Measurements from ENCODE around the gene SH3PXD2A.

The SH3PXD2A gene

GRCh38 chr10:103622286-103622685 lies 233.1 kb downstream of the SH3PXD2A start:
- no peak overlapping the region for H2BK5ac ChIP-seq (ENCODE audit: low read depth, low read length, poor library complexity)
- no peak overlapping the region for H3K4ac ChIP-seq (ENCODE audit: low read depth, low read length)
- no peak overlapping the region for H2BK12ac ChIP-seq (ENCODE audit: low read length)
- no peak overlapping the region for H3K14ac ChIP-seq (ENCODE audit: low read length)
- H3K79me2 ChIP-seq (ENCODE audit: control insufficient read depth, insufficient read depth, low read length, poor library complexity), result no peaks in the 10 kb centered on the region
- H4K91ac ChIP-seq (ENCODE audit: low read depth, low read length), result no peak overlapping the region
- H3K9me3 ChIP-seq (ENCODE audit: insufficient read depth, low read depth, low read length), result peaks cover 3% of the 10 kb centered on the region
- H2BK120ac ChIP-seq (ENCODE audit: insufficient read depth, low read length, poor library complexity), result no peak overlapping the region
- H3K4me1 ChIP-seq (ENCODE audit: control insufficient read depth in 1 of 2, insufficient read depth in 2 of 2, low read length in 2 of 2), result no peaks in the 10 kb centered on the region
- no CpG with 5 or more reads among the region's 18 CpGs for WGBS (ENCODE audit: extremely low coverage, insufficient coverage, insufficient read length)
- H2AFZ ChIP-seq (ENCODE audit: insufficient read depth, low read length, poor library complexity), result no peak overlapping the region
- H3K27ac ChIP-seq (ENCODE audit: low read depth, low read length), result no peak overlapping the region
- no peak for DNase-seq
- H3K18ac ChIP-seq (ENCODE audit: low read length), result no peak overlapping the region
- peaks cover 28% of the 10 kb centered on the region in 2 experiments for H3K36me3 ChIP-seq (ENCODE audit: control insufficient read depth in 1 of 2, insufficient read depth in 2 of 2, low read length in 2 of 2)
- H3K9ac ChIP-seq (ENCODE audit: low read length), result no peak overlapping the region
- no peaks in the 10 kb centered on the region for H3K27me3 ChIP-seq (ENCODE audit: insufficient read depth, low read length)
- H3K79me1 ChIP-seq (ENCODE audit: low read length), result no peaks in the 10 kb centered on the region
- no peak overlapping the region for H3K4me3 ChIP-seq (ENCODE audit: low read depth, low read length)
- H4K12ac ChIP-seq (ENCODE audit: low read depth, low read length), result no peak overlapping the region
- no peak overlapping the region for H4K8ac ChIP-seq (ENCODE audit: low read depth, low read length)
- H2AK5ac ChIP-seq (ENCODE audit: low read length), result no peak overlapping the region
- H3K23ac ChIP-seq (ENCODE audit: low read length), result no peak overlapping the region
- H3K4me2 ChIP-seq (ENCODE audit: low read length), result no peak overlapping the region

GRCh38 chr10:103621783-103622125 lies 233.6 kb downstream of the SH3PXD2A start:
- H4K91ac ChIP-seq (ENCODE audit: low read depth, low read length), result no peak overlapping the region

GRCh38 chr10:103620891-103621782 lies 234.2 kb downstream of the SH3PXD2A start:
- H3K4ac ChIP-seq (ENCODE audit: low read depth, low read length), result no peak overlapping the region
- no peaks in the 10 kb centered on the region for H3K4me1 ChIP-seq (ENCODE audit: control insufficient read depth in 1 of 2, insufficient read depth in 2 of 2, low read length in 2 of 2)
- no peak overlapping the region for H2BK120ac ChIP-seq (ENCODE audit: insufficient read depth, low read length, poor library complexity)
- no peaks in the 10 kb centered on the region for H3K79me2 ChIP-seq (ENCODE audit: control insufficient read depth, insufficient read depth, low read length, poor library complexity)
- H3K36me3 ChIP-seq (ENCODE audit: control insufficient read depth in 1 of 2, insufficient read depth in 2 of 2, low read length in 2 of 2), result peaks cover 21 to 32% of the 10 kb centered on the region in 2 experiments
- H2AFZ ChIP-seq (ENCODE audit: insufficient read depth, low read length, poor library complexity), result no peak overlapping the region
- no peak overlapping the region for H3K4me2 ChIP-seq (ENCODE audit: low read length)
- no peak overlapping the region for H2AK5ac ChIP-seq (ENCODE audit: low read length)
- peaks cover 3% of the 10 kb centered on the region for H3K9me3 ChIP-seq (ENCODE audit: insufficient read depth, low read depth, low read length)
- H3K79me1 ChIP-seq (ENCODE audit: low read length), result no peaks in the 10 kb centered on the region
- no peak overlapping the region for H2BK5ac ChIP-seq (ENCODE audit: low read depth, low read length, poor library complexity)
- 100% methylated on average over 2 of the region's 15 CpGs for WGBS (ENCODE audit: extremely low coverage, insufficient coverage, insufficient read length)
- no peak overlapping the region for H4K91ac ChIP-seq (ENCODE audit: low read depth, low read length)
- H3K27ac ChIP-seq (ENCODE audit: low read depth, low read length), result no peak overlapping the region
- no peaks in the 10 kb centered on the region for H3K27me3 ChIP-seq (ENCODE audit: insufficient read depth, low read length)
- no peak overlapping the region for H2BK12ac ChIP-seq (ENCODE audit: low read length)
- no peak overlapping the region for H4K8ac ChIP-seq (ENCODE audit: low read depth, low read length)
- no peak for DNase-seq
- no peak overlapping the region for H3K18ac ChIP-seq (ENCODE audit: low read length)
- no peak overlapping the region for H3K9ac ChIP-seq (ENCODE audit: low read length)
- H3K23ac ChIP-seq (ENCODE audit: low read length), result no peak overlapping the region
- no peak overlapping the region for H3K14ac ChIP-seq (ENCODE audit: low read length)
- no peak overlapping the region for H3K4me3 ChIP-seq (ENCODE audit: low read depth, low read length)
- no peak overlapping the region for H4K12ac ChIP-seq (ENCODE audit: low read depth, low read length)

More at GRCh38 chr10:103621783-103622125, 233.6 kb downstream of the SH3PXD2A start:
- no peak for DNase-seq
- Histone ChIP-seq H3K9me3 (ENCODE audit: insufficient read depth, low read depth, low read length) (peaks cover 3% of the 10 kb centered on the region), H3K36me3 (ENCODE audit: control insufficient read depth in 1 of 2, insufficient read depth in 2 of 2, low read length in 2 of 2) (peaks cover 24 to 29% of the 10 kb centered on the region in 2 experiments), H3K4me3 (ENCODE audit: low read depth, low read length) (no peak overlapping the region), H3K27me3 (ENCODE audit: insufficient read depth, low read length) (no peaks in the 10 kb centered on the region), H3K14ac (ENCODE audit: low read length) (no peak overlapping the region), H3K79me1 (ENCODE audit: low read length) (no peaks in the 10 kb centered on the region), H2BK120ac (ENCODE audit: insufficient read depth, low read length, poor library complexity) (no peak overlapping the region), H2BK12ac (ENCODE audit: low read length) (no peak overlapping the region), H3K27ac (ENCODE audit: low read depth, low read length) (no peak overlapping the region), H3K4ac (ENCODE audit: low read depth, low read length) (no peak overlapping the region), H3K18ac (ENCODE audit: low read length) (no peak overlapping the region), H2AFZ (ENCODE audit: insufficient read depth, low read length, poor library complexity) (no peak overlapping the region), H3K4me2 (ENCODE audit: low read length) (no peak overlapping the region), H2AK5ac (ENCODE audit: low read length) (no peak overlapping the region), H3K79me2 (ENCODE audit: control insufficient read depth, insufficient read depth, low read length, poor library complexity) (no peaks in the 10 kb centered on the region), H2BK5ac (ENCODE audit: low read depth, low read length, poor library complexity) (no peak overlapping the region), H4K8ac (ENCODE audit: low read depth, low read length) (no peak overlapping the region), H3K23ac (ENCODE audit: low read length) (no peak overlapping the region), H3K4me1 (ENCODE audit: control insufficient read depth in 1 of 2, insufficient read depth in 2 of 2, low read length in 2 of 2) (no peaks in the 10 kb centered on the region), H3K9ac (ENCODE audit: low read length) (no peak overlapping the region), H4K12ac (ENCODE audit: low read depth, low read length) (no peak overlapping the region)
- WGBS (ENCODE audit: extremely low coverage, insufficient coverage, insufficient read length), result no CpG with 5 or more reads among the region's 4 CpGs

GRCh38 chr10:103620352-103620740 lies 235.0 kb downstream of the SH3PXD2A start:
- H3K4ac ChIP-seq (ENCODE audit: low read depth, low read length), result no peak overlapping the region
- H3K18ac ChIP-seq (ENCODE audit: low read length), result no peak overlapping the region
- H2BK12ac ChIP-seq (ENCODE audit: low read length), result no peak overlapping the region
- no peak overlapping the region for H4K12ac ChIP-seq (ENCODE audit: low read depth, low read length)
- H2BK120ac ChIP-seq (ENCODE audit: insufficient read depth, low read length, poor library complexity), result no peak overlapping the region
- no peak overlapping the region for H3K4me3 ChIP-seq (ENCODE audit: low read depth, low read length)
- DNase-seq, result no peak
- H3K23ac ChIP-seq (ENCODE audit: low read length), result no peak overlapping the region
- no peaks in the 10 kb centered on the region for H3K79me1 ChIP-seq (ENCODE audit: low read length)
- H3K14ac ChIP-seq (ENCODE audit: low read length), result no peak overlapping the region
- no peak overlapping the region for H4K8ac ChIP-seq (ENCODE audit: low read depth, low read length)
- peaks cover 0 to 4% of the 10 kb centered on the region in 2 experiments for H3K4me1 ChIP-seq (ENCODE audit: control insufficient read depth in 1 of 2, insufficient read depth in 2 of 2, low read length in 2 of 2)
- WGBS (ENCODE audit: extremely low coverage, insufficient coverage, insufficient read length), result no CpG with 5 or more reads among the region's 7 CpGs
- H4K91ac ChIP-seq (ENCODE audit: low read depth, low read length), result no peak overlapping the region
- peaks cover 3% of the 10 kb centered on the region for H3K9me3 ChIP-seq (ENCODE audit: insufficient read depth, low read depth, low read length)
- H3K79me2 ChIP-seq (ENCODE audit: control insufficient read depth, insufficient read depth, low read length, poor library complexity), result no peaks in the 10 kb centered on the region
- no peak overlapping the region for H3K4me2 ChIP-seq (ENCODE audit: low read length)
- no peak overlapping the region for H3K27ac ChIP-seq (ENCODE audit: low read depth, low read length)
- H3K36me3 ChIP-seq (ENCODE audit: control insufficient read depth in 1 of 2, insufficient read depth in 2 of 2, low read length in 2 of 2), result peaks cover 18 to 28% of the 10 kb centered on the region in 2 experiments
- H3K27me3 ChIP-seq (ENCODE audit: insufficient read depth, low read length), result no peaks in the 10 kb centered on the region
- no peak overlapping the region for H2BK5ac ChIP-seq (ENCODE audit: low read depth, low read length, poor library complexity)
- no peak overlapping the region for H2AK5ac ChIP-seq (ENCODE audit: low read length)
- no peak overlapping the region for H2AFZ ChIP-seq (ENCODE audit: insufficient read depth, low read length, poor library complexity)
- no peak overlapping the region for H3K9ac ChIP-seq (ENCODE audit: low read length)

All from trophoblast cell (in vitro differentiated cells and primary cell).